MCF 10A (cell line): ENCODE results near the gene FGF14. TPM values are rescaled to one million over a fixed set of nuclear protein-coding genes. Genes with fewer than 3 reads are reported as not detected.

ENCODE experiments used
- BruUV-seq: library from RNA; stranded (reverse); fragments of 400-500 nt; replicated peaks from 2 replicates; lab custom pipeline; 2021; lab: Mats Ljungman, UMichigan
- CTCF ChIA-PET: fragments of 300-600 bp; sonication (Branson Sonifier 250); formaldehyde crosslinking; extraction: SDS; loops from one replicate; lab custom pipeline; 2021; ENCODE audit warnings: antibody characterized with exemption, inconsistent platforms; lab: Yijun Ruan, JAX
- POLR2A ChIA-PET: fragments of 300-600, 350-650 bp; sonication (Branson Sonifier 250); formaldehyde crosslinking; extraction: SDS; loops from one replicate; lab custom pipeline; 2020; ENCODE audit warnings: antibody characterized with exemption, inconsistent platforms; lab: Yijun Ruan, JAX
- DNase-seq: peaks from one replicate; pipeline ENCODE4 v3.0.0-alpha.2; 2018; ENCODE audit not compliant: unreplicated experiment
- H3K27ac Mint-ChIP-seq: one replicate; pipeline ENCODE4 v1.8.0; 2022; ENCODE audit warnings: mild to moderate bottlenecking, low read depth, mixed read lengths; ENCODE audit not compliant: unreplicated experiment
- H3K27me3 Mint-ChIP-seq: one replicate; pipeline ENCODE4 v1.8.0; 2022; ENCODE audit warnings: mixed read lengths; ENCODE audit not compliant: insufficient read depth, unreplicated experiment
- H3K36me3 Mint-ChIP-seq: one replicate; pipeline ENCODE4 v1.8.0; 2022; ENCODE audit warnings: mild to moderate bottlenecking, moderate library complexity, mixed read lengths; ENCODE audit not compliant: insufficient read depth, unreplicated experiment
- H3K4me1 Mint-ChIP-seq: one replicate; pipeline ENCODE4 v1.8.0; 2022; ENCODE audit warnings: mixed read lengths; ENCODE audit not compliant: insufficient read depth, unreplicated experiment
- H3K4me3 Mint-ChIP-seq: one replicate; pipeline ENCODE4 v1.8.0; 2022; ENCODE audit warnings: mild to moderate bottlenecking, moderate library complexity, mixed read lengths; ENCODE audit not compliant: unreplicated experiment
- H3K9me3 Mint-ChIP-seq: one replicate; pipeline ENCODE4 v1.8.0; 2022; ENCODE audit warnings: mixed read lengths; ENCODE audit not compliant: unreplicated experiment
- intact Hi-C: fragments of 100-400 bp; cut with micrococcal nuclease; formaldehyde crosslinking; loops from 2 replicates; pipeline ENCODE4 v1.14.1; 2022
- total RNA-seq: library from RNA; stranded (reverse); gene quantifications from 2 replicates; pipeline ENCODE4 v1.2.3, GENCODE V29; 2022
- TF ChIP-seq, protein P1 (sequence below): fragments of 200-600 bp; IDR thresholded peaks from one replicate; pipeline ENCODE4 v1.8.0; 2022; ENCODE audit warnings: antibody characterized with exemption, mild to moderate bottlenecking; ENCODE audit not compliant: unreplicated experiment

Gene FGF14
- total RNA-seq, 1 experiment from 2014 or later, result not detected

DNA sequence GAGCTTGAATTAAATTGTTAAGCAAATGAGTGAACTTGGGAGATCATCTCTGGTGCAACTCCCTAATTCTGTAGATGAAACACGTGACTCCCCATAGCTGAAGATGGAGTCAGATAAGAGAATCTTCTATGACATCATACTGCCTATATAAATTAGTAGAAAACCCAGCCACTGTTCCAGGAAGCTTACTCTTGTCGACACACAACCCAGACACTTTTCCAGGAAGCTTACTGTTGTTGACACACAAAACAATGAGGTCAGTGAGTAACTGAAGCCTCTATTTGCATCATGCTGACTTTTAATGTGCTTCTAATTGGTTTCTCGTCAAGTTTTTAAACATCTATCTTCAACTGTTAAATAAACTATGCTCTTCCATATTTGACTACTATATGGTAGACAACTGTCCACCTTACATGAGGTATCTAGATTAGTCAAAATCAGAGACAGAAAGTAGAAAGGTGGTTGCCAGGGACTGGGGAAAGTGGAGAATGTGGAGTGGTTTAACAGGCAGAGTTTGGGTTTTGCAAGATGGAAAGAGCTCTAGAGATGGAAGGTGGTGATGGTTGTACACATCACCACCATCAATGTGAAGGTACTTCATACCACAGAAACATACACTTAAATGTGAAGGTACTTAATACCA is 168.2 kb downstream of the FGF14 start:
- ChIA-PET CTCF (interaction anchor here (0.5 kb wide), 1 partner anchor 56 kb away, joined by 4 read pairs; no protein-coding TSS in a partner anchor), POLR2A (no interaction called here)
- Mint-ChIP-seq H3K9me3 (no peaks in the 10 kb centered on the region), H3K4me1 (peaks cover 20% of the 10 kb centered on the region), H3K36me3 (no peaks in the 10 kb centered on the region), H3K27ac (no peak overlapping the region), H3K4me3 (no peak overlapping the region), H3K27me3 (no peaks in the 10 kb centered on the region)
- no peak for DNase-seq
- BruUV-seq, result no TSS peak
- TF ChIP-seq, protein P1, sequence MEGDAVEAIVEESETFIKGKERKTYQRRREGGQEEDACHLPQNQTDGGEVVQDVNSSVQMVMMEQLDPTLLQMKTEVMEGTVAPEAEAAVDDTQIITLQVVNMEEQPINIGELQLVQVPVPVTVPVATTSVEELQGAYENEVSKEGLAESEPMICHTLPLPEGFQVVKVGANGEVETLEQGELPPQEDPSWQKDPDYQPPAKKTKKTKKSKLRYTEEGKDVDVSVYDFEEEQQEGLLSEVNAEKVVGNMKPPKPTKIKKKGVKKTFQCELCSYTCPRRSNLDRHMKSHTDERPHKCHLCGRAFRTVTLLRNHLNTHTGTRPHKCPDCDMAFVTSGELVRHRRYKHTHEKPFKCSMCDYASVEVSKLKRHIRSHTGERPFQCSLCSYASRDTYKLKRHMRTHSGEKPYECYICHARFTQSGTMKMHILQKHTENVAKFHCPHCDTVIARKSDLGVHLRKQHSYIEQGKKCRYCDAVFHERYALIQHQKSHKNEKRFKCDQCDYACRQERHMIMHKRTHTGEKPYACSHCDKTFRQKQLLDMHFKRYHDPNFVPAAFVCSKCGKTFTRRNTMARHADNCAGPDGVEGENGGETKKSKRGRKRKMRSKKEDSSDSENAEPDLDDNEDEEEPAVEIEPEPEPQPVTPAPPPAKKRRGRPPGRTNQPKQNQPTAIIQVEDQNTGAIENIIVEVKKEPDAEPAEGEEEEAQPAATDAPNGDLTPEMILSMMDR, result no peak
- intact Hi-C loops, result no loop called here

DNA sequence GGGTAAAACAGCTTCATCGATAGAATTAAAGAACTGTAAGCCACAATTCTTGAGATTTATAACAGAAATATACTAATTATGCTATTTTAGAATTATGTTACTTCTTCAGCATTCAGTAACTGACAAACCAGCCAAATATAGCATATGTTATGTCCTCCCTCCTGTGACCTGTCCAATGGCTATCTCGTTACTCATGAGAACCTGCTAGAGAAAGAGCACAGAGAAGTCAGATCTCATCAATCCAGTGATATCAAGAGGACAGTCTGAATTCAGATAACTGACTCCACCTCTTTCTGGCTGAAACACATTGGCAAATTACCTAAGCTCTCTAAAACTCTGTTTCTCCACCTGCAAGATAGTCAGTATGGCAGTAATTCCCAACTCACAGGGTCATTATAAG is 170.4 kb downstream of the FGF14 start:
- Mint-ChIP-seq H3K4me3 (no peak overlapping the region), H3K9me3 (no peaks in the 10 kb centered on the region), H3K27ac (no peak overlapping the region), H3K36me3 (no peaks in the 10 kb centered on the region), H3K27me3 (no peaks in the 10 kb centered on the region), H3K4me1 (peaks cover 21% of the 10 kb centered on the region)
- no peak for DNase-seq
- BruUV-seq, result no TSS peak
- ChIA-PET POLR2A (interaction anchor here (1.0 kb wide), 1 partner anchor 8 kb away, joined by 3 read pairs; no protein-coding TSS in a partner anchor), CTCF (no interaction called here)
- intact Hi-C loops, result no loop called here
- TF ChIP-seq, protein P1, result no peak

DNA sequence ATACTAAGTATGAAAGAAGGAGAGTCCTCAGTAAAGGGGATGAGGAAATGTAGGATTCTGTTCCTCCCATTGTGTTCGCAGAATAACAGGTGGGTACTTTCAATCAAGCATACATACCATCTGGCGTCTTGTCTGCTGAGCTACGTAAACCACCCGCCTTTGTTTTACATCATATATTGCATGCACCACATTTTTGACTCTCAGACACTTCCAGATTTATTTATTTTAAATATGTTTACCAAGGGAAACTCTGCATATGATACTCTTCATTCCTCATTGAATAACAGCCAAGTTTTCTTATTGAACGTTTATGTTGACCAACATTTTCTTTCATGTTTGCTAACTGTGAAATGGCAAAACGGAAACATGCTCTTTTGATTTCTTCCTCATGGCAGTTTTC is 174.1 kb downstream of the FGF14 start:
- CTCF ChIA-PET, result no interaction called here
- Mint-ChIP-seq H3K36me3 (no peaks in the 10 kb centered on the region), H3K9me3 (no peaks in the 10 kb centered on the region), H3K27ac (no peak overlapping the region), H3K4me3 (no peak overlapping the region), H3K27me3 (no peaks in the 10 kb centered on the region), H3K4me1 (peaks cover 9% of the 10 kb centered on the region)
- TF ChIP-seq, protein P1, result no peak
- intact Hi-C loops, result no loop called here
- no peak for DNase-seq
- POLR2A ChIA-PET, result no interaction called here
- no TSS peak for BruUV-seq

DNA sequence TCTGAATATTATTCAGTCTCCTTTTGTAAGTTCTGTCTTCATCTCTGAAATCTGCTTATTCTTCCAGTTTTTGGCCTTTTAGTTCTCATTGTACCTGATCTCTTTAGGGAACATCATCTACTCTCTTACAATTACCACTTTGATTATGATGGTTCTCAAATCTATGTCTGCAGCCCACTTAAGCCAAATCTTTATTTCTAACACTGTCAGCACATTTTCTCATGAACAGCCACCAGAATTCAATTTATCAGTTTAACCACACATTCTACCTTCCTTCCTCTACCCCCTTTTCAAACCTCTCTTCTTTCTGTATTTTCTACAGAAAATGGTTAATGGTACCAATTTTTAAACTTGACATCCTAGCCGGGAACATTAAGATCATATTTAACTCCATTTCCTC is 175.3 kb downstream of the FGF14 start:
- ChIA-PET CTCF (interaction anchor here (0.6 kb wide), 1 partner anchor 622 kb away, joined by 4 read pairs; no protein-coding TSS in a partner anchor), POLR2A (no interaction called here)
- H3K9me3 Mint-ChIP-seq, result no peaks in the 10 kb centered on the region
- no peaks in the 10 kb centered on the region for H3K27me3 Mint-ChIP-seq
- intact Hi-C loops, result no loop called here
- peaks cover 9% of the 10 kb centered on the region for H3K4me1 Mint-ChIP-seq
- no peaks in the 10 kb centered on the region for H3K36me3 Mint-ChIP-seq
- no peak for DNase-seq
- no TSS peak for BruUV-seq
- H3K4me3 Mint-ChIP-seq, result no peak overlapping the region
- TF ChIP-seq, protein P1, result no peak
- no peak overlapping the region for H3K27ac Mint-ChIP-seq
